Natural killer cell (primary cell): ENCODE measurements around the gene TRAPPC1. TPM values are rescaled to one million over a fixed set of nuclear protein-coding genes. Genes with fewer than 3 reads are reported as not detected.
A peak's percentile ranks its signal among the peaks of the same experiment; 100 is the strongest.

ENCODE experiments used
- ATAC-seq, 3 donors: fragments of 150-1000 bp in 2 of 3; fragments of 200-7000 bp in 1 of 3; cut with Tn5 transposase; 1 replicate in 1 of 3; 2 replicates in 2 of 3; pipeline ENCODE4 v1.10.0; 2021; ENCODE audit warnings: mild to moderate bottlenecking in 2 of 3, moderate library complexity in 2 of 3
- DNase-seq, 2 donors: peaks; one replicate each; pipeline versions ENCODE4 v3.0.0 to v3.0.0-alpha.2; 2013 to 2021; ENCODE audit warnings: mixed read lengths in 1 of 2
- H3K27ac ChIP-seq: one replicate; pipeline ENCODE4 v1.5.1; 2013; ENCODE audit warnings: mild to moderate bottlenecking, low read length
- H3K27me3 ChIP-seq: one replicate; pipeline ENCODE4 v1.6.1; 2013; ENCODE audit warnings: low read length; ENCODE audit not compliant: control insufficient read depth, insufficient read depth
- H3K36me3 ChIP-seq: one replicate; pipeline ENCODE4 v1.6.1; 2013; ENCODE audit warnings: low read length; ENCODE audit not compliant: control insufficient read depth, insufficient read depth
- H3K4me1 ChIP-seq: one replicate; pipeline ENCODE4 v1.6.1; 2013; ENCODE audit warnings: low read length; ENCODE audit not compliant: control insufficient read depth, insufficient read depth
- H3K4me3 ChIP-seq: one replicate; pipeline ENCODE4 v1.5.1; 2013; ENCODE audit warnings: low read length
- H3K9me3 ChIP-seq: one replicate; pipeline ENCODE4 v1.6.1; 2013; ENCODE audit warnings: low read length; ENCODE audit not compliant: control insufficient read depth, insufficient read depth
- H3K27ac Mint-ChIP-seq, 2 donors: one replicate each; pipeline ENCODE4 v1.8.0; 2022; ENCODE audit warnings: mild to moderate bottlenecking in 2 of 2, mixed read lengths in 2 of 2, moderate library complexity in 1 of 2
- H3K27me3 Mint-ChIP-seq, 2 donors: one replicate each; pipeline ENCODE4 v1.8.0; 2022; ENCODE audit warnings: low read depth in 2 of 2, mixed read lengths in 2 of 2
- H3K36me3 Mint-ChIP-seq: one replicate; pipeline ENCODE4 v1.8.0; 2022; ENCODE audit warnings: mixed read lengths
- H3K4me1 Mint-ChIP-seq, 2 donors: one replicate each; pipeline ENCODE4 v1.8.0; 2022; ENCODE audit warnings: mixed read lengths in 2 of 2
- H3K4me3 Mint-ChIP-seq: one replicate; pipeline ENCODE4 v1.8.0; 2022; ENCODE audit warnings: mild to moderate bottlenecking, moderate library complexity, mixed read lengths
- H3K9me3 Mint-ChIP-seq, 2 donors: one replicate each; pipeline ENCODE4 v1.8.0; 2022; ENCODE audit warnings: mixed read lengths in 2 of 2
- CTCF ChIP-seq: fragments of 200-600 bp; IDR thresholded peaks from one replicate; pipeline ENCODE4 v1.8.0; 2022; ENCODE audit warnings: antibody characterized with exemption
- WGBS: methylation state at CpG from one replicate; pipeline ENCODE4 v1.1.7; 2013; ENCODE audit warnings: missing lambda C conversion rate; ENCODE audit not compliant: insufficient coverage; 5-methylcytosine and 5-hydroxymethylcytosine counted together
- intact Hi-C: fragments of 100-400 bp; cut with micrococcal nuclease; formaldehyde crosslinking; loops from one replicate; pipeline ENCODE4 v1.14.2; 2022
- total RNA-seq, 4 donors: library from RNA; stranded (reverse); fragments of 120-200 nt in 1 of 4; gene quantifications; one replicate each; pipeline versions ENCODE4 v1.2.3 to v1.2.4, GENCODE V29; 2013 to 2022

The TRAPPC1 gene
- total RNA-seq, 3 donors from 2014 or later (not counting 1 experiment from before 2014, with no cell fraction given), result 122 to 144 (median 135) TPM

GRCh38 chr17:7882629-7883028 is 49.1 kb downstream of the TRAPPC1 start:
- no peaks in the 10 kb centered on the region for H3K4me1 Mint-ChIP-seq
- ATAC-seq (no peak), DNase-seq (no peak)
- no peak overlapping the region for H3K4me3 ChIP-seq
- H3K36me3 ChIP-seq, result peaks cover 27% of the 10 kb centered on the region
- no peak overlapping the region for H3K27ac ChIP-seq
- no peaks in the 10 kb centered on the region for H3K9me3 ChIP-seq
- intact Hi-C loops, result no loop called here
- no peaks in the 10 kb centered on the region for H3K9me3 Mint-ChIP-seq
- H3K36me3 Mint-ChIP-seq, result no peaks in the 10 kb centered on the region
- peaks cover 27% of the 10 kb centered on the region for H3K4me1 ChIP-seq
- no CpG with 5 or more reads among the region's 3 CpGs for WGBS
- TF ChIP-seq CTCF, result no peak
- no peaks in the 10 kb centered on the region for H3K27me3 Mint-ChIP-seq
- H3K4me3 Mint-ChIP-seq, result no peak overlapping the region
- no peaks in the 10 kb centered on the region for H3K27me3 ChIP-seq
- H3K27ac Mint-ChIP-seq, result no peak overlapping the region

- no peaks in the 10 kb centered on the region for H3K27me3 ChIP-seq
- H3K9me3 Mint-ChIP-seq, result no peaks in the 10 kb centered on the region
- H3K36me3 ChIP-seq, result peaks cover 27% of the 10 kb centered on the region
- no peaks in the 10 kb centered on the region for H3K36me3 Mint-ChIP-seq
- no peak overlapping the region for H3K4me3 ChIP-seq
- peaks cover 24% of the 10 kb centered on the region for H3K4me1 ChIP-seq
- no peaks in the 10 kb centered on the region for H3K4me1 Mint-ChIP-seq
- intact Hi-C loops, result no loop called here
- no peaks in the 10 kb centered on the region for H3K9me3 ChIP-seq
- TF ChIP-seq CTCF, result no peak
- H3K4me3 Mint-ChIP-seq, result no peak overlapping the region
- peak in 1 of 2 donors; percentile 25 for DNase-seq
- ATAC-seq, result no peak
- WGBS, result 76% methylated on average over 3 of the region's 7 CpGs
- no peaks in the 10 kb centered on the region for H3K27me3 Mint-ChIP-seq
- no peak overlapping the region for H3K27ac Mint-ChIP-seq
- no peak overlapping the region for H3K27ac ChIP-seq
These were observed 49.7 kb downstream of the TRAPPC1 start for GRCh38 chr17:7882068-7882467.

- Histone ChIP-seq H3K4me1 (peaks cover 18% of the 10 kb centered on the region), H3K27ac (no peak overlapping the region), H3K4me3 (no peak overlapping the region), H3K27me3 (no peaks in the 10 kb centered on the region), H3K9me3 (no peaks in the 10 kb centered on the region), H3K36me3 (peaks cover 28% of the 10 kb centered on the region)
- Mint-ChIP-seq H3K27ac (no peak overlapping the region), H3K9me3 (no peaks in the 10 kb centered on the region), H3K4me1 (peaks cover 2 to 3% of the 10 kb centered on the region in 2 donors), H3K4me3 (no peak overlapping the region), H3K27me3 (no peaks in the 10 kb centered on the region), H3K36me3 (no peaks in the 10 kb centered on the region)
- TF ChIP-seq CTCF, result no peak
- intact Hi-C loops, result no loop called here
- ATAC-seq, result no peak
- DNase-seq, result no peak
- WGBS, result 58% methylated on average over 7 of the region's 7 CpGs
These were observed 50.3 kb downstream of the TRAPPC1 start for GRCh38 chr17:7881276-7882054.

Other genes with a start within 250 kb of the TRAPPC1 start
- 10 to 100 TPM; 56.5 to 65.5 (median 62.0) TPM for gene TP53, start 244.5 kb downstream of the TRAPPC1 start, total RNA-seq
- gene WRAP53, start 243.5 kb downstream of the TRAPPC1 start, total RNA-seq, result 10 to 100 TPM in 2 of 3 donors, 1 to 10 TPM in 1; 9.9 to 12.8 (median 12.0) TPM
- not detected for gene EFNB3, start 226.7 kb downstream of the TRAPPC1 start, total RNA-seq
- gene DNAH2, start 214.2 kb downstream of the TRAPPC1 start, total RNA-seq, result under 1 TPM in 2 of 3 donors, not detected in 1; 0.05 to 0.07 TPM
- gene KDM6B, start 97.7 kb downstream of the TRAPPC1 start, total RNA-seq, result 100 to 1,000 TPM; 104 to 165 (median 149) TPM
- gene TMEM88, start 76.9 kb downstream of the TRAPPC1 start, total RNA-seq, result 10 to 100 TPM; 12.7 to 45.5 (median 27.6) TPM
- gene NAA38, start 74.4 kb downstream of the TRAPPC1 start, total RNA-seq, result 10 to 100 TPM; 35.9 to 40.3 (median 37.3) TPM
- 10 to 100 TPM; 11.0 to 18.3 (median 11.5) TPM for gene CYB5D1, start 73.9 kb downstream of the TRAPPC1 start, total RNA-seq
- gene CHD3, start 43.2 kb downstream of the TRAPPC1 start, total RNA-seq, result 100 to 1,000 TPM; 215 to 275 (median 218) TPM
- 1 to 10 TPM; 3.6 to 5.9 (median 4.7) TPM for gene RNF227, start 15.7 kb downstream of the TRAPPC1 start, total RNA-seq
- 10 to 100 TPM in 1 of 3 donors, 1 to 10 TPM in 2; 7.9 to 11.7 (median 9.3) TPM for gene KCNAB3, start 2.1 kb downstream of the TRAPPC1 start, total RNA-seq
- 10 to 100 TPM; 36.3 to 49.8 (median 45.2) TPM for gene CNTROB, start 260 bp upstream of the TRAPPC1 start, total RNA-seq
- not detected for gene GUCY2D, start 70.7 kb upstream of the TRAPPC1 start, total RNA-seq
- not detected for gene ALOX15B, start 107.1 kb upstream of the TRAPPC1 start, total RNA-seq
- under 1 TPM; 0.29 to 0.58 (median 0.56) TPM for gene ALOX12B, start 155.8 kb upstream of the TRAPPC1 start, total RNA-seq
- gene ALOXE3, start 186.6 kb upstream of the TRAPPC1 start, total RNA-seq, result not detected
- gene HES7, start 192.2 kb upstream of the TRAPPC1 start, total RNA-seq, result under 1 TPM; 0.50 to 0.77 (median 0.61) TPM
- gene PER1, start 220.5 kb upstream of the TRAPPC1 start, total RNA-seq, result 1,000 to 10,000 TPM in 1 of 3 donors, 100 to 1,000 TPM in 2; 636 to 1,422 (median 923) TPM
- gene VAMP2, start 231.0 kb upstream of the TRAPPC1 start, total RNA-seq, result 100 to 1,000 TPM; 191 to 315 (median 234) TPM
- gene TMEM107, start 244.4 kb upstream of the TRAPPC1 start, total RNA-seq, result 100 to 1,000 TPM in 1 of 3 donors, 10 to 100 TPM in 2; 48.9 to 101 (median 96.1) TPM